HG03442 (cell line): Measurements from ENCODE around the gene ARVCF.
"Not testable (repeated sequence)": the region's sequence is repeated elsewhere in the genome, so short reads cannot be mapped to it uniquely, and the experiment has no call there.

Source experiments
- ATAC-seq: cut with Tn5 transposase; IDR thresholded peaks from one replicate; pipeline ENCODE4 v1.9.1; 2021; ENCODE audit warnings: mild to moderate bottlenecking, moderate library complexity; ENCODE audit not compliant: unreplicated experiment

ARVCF gene

DNA sequence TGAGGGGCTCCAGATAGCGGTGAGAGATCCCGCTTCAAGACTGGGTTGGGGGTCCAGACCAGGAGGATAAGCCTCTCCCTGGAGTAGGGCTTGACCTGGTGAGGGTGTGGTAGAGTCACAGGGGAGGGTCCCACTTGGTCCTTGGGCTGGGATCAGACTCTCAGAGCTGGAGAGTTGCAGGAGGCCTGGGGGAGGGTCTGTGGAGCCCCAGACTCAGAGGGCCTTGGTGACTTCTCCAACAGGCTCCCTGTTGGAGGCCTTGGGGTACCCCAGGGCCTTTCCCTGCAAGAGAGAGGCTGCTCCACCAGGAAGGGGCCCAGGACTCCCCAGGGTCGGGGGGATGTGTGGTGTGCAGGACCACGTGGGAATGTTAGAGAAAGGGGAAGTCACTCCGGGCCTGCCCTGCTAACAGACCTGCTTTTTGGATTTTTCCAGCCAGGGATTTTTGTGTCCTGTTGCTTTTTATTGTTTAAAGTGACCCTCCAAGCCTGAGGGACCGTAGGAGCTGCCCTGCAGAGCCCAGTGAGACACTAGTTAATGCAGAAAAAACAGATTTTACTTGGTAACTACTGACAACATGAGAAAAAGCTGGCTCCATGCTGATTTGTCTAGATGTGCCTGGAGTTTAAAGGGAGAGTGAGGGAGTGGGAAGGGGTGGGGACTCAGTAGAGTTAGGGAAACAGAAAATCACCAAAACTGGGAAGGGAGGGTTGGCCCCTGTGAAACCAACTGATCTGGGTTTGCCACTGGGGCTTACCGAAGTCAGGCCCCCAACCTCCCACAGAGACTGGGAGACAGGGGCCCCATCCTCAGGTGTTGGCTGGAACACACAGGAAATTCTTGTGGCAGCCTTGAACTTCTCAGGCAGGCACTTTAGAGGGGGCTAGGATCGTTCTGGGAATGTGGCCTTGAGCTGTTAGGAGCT, 74.2 kb downstream of the ARVCF start:
- ATAC-seq, result no peak

DNA sequence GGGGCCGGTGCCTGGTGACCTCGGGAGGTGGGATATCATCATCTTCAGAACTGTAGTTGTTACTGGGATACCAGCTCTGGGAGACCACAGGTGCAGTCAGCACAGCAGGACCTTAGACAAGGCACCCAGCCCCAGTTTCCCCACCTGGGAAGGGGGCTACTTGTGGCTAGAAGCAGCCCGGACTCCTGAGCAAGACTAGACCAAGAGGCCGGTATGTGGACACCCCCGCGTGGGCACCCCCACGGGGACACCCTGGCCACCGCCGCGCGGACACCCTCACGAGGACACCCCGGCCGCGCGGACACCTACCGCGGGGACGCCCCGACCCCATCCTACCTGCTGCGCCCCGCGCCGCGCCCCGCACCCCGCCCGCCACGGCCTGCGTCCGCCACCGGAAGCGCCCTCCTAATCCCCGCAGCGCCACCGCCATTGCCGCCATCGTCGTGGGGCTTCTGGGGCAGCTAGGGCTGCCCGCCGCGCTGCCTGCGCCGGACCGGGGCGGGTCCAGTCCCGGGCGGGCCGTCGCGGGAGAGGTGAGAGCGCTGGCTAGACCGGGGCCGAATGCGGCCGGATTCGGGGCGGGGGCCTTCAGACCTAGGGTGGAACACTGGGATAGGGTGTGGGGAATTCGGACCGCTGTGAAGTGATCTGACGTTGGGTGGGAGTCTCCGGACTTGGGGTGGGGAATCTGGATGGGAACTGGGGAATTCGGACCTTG, 75.1 kb downstream of the ARVCF start, which contains the start of the genes COMT and TXNRD2:
Gene COMT (plus strand): TSS at position 408 of the 718 bp plus-strand sequence. CDS start 20,755 bp downstream, outside the sequence.
Gene TXNRD2 (minus strand): TSS at position 454 of the 718 bp plus-strand sequence. CDS start 15 bp downstream, at position 439.
- ATAC-seq, result peak; percentile 51

DNA sequence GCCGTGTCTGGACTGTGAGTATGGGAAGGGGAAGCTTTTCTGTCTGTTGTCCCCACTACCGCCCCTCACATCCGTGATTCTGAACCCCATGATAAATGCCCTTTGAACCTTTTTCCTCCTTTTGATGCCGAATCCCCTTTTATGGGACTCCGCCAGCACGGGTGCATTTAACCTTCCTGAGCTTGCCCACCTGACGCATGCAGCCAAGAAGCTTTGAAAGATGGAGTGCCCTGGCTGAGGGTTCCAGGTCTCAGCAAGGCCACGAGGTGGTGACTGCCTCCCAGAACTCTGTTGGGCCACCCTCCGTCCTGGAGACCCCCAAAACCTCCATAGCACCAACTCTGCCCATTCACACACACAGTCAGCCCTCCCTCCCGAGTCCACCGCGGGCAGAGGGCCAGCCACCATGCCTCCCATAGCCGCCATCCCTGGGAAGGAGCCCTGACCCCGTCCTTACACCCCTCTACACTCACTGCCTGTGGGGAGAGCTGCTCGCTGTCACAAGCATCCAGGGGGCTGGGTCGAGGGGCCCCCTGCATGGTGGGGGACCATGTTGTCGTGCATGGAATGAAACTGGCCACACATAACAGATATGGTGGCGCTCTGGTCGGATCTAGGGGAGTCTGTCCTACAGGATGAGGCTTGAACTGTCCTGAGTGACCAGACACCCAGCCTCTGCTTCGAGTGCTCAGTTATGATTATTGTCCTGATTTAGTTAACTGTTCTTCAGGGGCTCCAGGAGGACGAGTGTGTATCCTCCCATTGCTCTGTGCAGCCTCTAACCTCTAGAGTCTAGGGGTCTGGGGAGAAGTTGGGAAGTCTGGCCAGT, 75.9 kb downstream of the ARVCF start:
- ATAC-seq, result no peak

DNA sequence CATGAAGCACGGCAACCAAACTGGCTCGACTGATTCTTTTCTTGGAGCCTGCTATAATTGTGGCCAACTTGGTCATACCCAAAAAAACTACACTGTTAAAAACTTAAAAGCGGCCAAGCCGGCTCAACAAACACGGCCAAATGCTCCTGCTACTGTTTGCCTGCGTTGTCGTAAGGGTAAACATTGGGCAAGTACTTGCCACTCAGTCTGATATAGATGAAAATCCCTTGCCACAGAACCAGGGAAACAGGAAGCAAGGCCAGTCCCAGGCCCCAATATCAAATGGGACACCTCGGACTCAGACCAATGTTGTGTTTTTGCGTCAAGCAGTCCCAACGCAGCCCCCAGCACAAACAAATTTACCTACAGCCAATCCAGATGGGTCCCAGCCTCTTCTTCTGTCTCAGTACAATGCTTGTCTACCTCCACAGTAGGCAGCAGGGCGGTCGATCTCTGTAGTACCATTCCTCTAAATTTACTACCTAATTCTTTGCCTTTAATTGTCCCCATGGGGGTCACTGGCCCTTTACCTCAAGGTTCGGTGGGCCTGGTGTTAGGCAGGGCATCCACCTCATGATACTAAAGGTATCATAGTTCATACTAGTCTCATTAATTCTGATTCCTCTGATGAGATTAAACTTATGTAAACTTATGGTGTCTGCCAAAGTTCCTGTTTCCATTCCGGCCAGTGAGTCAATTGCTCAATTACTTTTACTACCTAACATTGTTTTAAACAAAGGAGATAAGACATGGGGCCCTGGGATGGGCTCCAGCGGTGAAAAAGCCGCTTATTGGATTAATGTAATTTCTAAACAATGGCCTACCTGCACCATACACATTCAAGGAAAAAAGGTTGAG, 78.8 kb downstream of the ARVCF start:
- ATAC-seq, result no peak

DNA sequence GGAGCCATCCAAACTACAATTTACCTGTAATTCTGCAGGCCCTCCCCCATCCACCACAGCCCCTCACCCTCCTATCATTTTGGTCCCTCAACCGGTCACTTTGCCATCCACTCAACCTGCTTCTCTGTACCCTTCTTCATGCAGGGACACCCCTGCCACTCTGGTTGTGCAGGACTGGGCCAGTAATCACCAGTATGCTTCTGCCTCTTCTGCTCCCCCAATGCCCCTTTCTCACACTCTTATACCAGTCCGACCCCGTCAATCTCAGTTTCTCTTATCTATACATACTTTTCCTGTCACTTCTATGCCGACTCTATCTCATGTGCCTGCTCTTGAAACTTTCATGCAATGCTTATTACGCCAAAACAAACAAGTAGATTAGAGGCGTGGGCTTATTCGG, 80.1 kb downstream of the ARVCF start:
- no peak for ATAC-seq

DNA sequence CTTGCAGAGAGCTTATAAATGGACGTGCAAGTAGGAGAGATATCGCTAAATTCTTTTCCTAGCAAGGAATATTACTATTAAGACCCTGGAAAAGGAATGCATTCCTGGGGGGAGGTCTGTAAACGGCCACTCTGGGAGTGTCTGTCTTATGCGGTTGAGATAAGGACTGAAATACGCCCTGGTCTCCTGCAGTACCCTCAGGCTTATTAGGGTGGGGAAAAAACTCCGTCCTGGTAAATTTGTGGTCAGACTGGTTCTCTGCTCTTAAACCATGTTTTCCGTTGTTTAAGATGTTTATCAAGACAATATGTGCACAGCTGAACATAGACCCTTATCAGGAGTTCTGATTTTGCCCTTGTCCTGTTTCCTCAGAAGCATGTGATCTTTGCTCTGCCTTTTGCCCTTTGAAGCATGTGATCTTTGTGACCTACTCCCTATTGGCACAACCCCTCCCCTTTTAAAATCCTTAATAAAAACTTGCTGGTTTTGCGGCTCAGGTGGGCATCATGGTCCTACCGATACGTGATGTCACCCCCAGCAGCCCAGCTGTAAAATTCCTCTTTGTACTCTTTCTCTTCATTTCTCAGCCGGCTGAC, 81.4 kb downstream of the ARVCF start:
- not testable (repeated sequence) for ATAC-seq

DNA sequence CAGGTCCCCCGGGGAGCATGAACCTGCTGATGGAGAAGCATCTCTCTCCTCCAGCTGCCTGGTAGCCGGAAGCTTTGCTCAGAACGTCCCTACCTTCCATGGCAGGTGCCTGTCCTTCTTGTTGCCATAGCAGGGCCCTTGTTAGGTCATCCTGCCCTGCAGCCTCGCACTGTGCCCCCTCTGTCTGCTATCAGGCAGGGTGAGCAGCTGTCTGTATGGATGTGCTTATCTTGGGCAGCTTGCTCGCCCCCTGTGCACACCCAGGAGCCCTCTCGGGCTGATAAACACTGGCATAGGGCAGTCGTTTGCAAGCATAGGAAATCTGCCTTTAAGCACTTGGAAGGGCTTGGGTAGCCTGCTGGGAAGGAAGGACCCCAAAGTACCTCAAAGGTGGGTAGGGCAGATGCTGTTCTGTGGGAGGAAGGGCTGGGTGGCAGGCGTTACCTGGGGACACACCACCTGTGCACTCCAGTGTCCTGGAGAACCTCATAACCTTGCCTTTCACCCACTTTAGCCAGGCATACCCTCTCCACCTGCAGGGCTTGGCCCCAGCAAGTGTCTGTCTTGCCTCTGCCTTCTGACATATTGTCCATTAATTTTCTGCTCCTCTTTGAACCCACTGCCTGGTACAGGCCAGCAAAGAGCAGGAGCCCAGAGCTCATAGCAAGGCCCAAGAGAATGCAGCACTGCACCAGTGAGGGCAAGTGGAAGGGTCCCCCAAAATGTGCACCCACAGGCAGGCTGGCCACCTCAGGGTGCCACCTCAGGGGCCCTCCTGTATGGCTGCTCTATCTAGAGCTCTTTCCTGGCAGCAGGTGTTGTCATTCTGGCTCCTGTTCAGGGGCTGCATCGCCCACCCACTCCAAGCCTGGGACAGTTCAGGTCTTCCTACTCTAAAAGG, 83.0 kb downstream of the ARVCF start:
- ATAC-seq, result no peak

DNA sequence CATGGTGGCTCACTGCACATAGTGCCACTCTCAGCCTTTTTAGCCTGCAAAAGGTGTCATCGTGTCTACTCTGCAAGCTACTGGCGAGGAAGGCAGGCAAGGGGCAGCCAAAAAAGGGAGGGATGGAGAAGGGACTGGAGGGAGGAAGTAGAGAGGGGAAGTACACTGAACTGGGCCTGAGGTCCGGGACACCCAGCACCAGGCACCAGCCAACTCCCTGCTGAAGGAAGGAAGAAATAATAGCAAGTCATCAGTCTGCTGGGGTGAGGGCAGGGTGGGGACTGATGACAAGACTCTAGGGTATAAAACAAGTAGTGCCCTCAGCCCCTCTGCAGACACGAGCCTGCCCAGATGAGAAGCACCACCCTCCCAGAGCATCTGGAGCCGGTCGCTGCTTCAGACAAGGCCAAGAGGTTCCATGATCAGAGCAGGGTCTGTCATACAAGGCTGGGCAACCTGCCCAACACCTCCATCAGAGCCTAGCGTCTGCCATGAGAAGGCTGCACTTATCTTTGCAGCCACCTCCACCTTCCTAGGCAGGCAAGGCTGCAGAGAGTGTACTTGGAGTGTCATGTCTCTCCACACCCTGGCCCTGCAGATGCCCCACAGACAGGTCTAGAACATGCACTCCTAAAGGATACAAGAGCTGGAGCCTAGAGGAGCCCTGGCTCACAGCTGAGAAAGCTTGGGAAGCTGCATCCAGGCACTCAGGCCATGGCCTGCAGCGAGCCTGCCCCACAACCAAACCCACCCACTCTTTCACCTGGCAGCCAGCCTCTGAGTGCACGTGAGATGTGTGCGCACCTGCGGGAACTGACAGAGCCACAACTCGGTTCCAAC, 84.0 kb downstream of the ARVCF start:
- no peak for ATAC-seq

DNA sequence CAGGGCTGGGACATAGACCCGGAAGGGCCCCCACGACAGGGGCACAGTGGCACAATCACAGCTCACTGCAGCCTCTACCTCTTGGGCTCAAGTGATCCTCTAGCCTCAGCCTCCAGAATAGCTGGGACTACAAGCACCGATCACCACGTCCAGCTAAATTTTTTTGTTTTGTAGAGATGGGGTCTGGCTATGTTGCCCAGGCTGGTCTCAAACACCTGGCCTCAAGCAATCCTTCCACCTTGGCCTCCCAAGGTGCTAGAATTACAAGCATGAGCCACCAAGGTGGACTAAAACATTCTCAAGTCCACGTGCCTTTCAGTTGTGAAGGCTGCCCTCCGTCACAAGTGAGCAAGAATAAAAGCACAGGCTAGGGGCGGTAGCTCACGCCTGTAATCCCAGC, 85.1 kb downstream of the ARVCF start:
- ATAC-seq, result no peak

DNA sequence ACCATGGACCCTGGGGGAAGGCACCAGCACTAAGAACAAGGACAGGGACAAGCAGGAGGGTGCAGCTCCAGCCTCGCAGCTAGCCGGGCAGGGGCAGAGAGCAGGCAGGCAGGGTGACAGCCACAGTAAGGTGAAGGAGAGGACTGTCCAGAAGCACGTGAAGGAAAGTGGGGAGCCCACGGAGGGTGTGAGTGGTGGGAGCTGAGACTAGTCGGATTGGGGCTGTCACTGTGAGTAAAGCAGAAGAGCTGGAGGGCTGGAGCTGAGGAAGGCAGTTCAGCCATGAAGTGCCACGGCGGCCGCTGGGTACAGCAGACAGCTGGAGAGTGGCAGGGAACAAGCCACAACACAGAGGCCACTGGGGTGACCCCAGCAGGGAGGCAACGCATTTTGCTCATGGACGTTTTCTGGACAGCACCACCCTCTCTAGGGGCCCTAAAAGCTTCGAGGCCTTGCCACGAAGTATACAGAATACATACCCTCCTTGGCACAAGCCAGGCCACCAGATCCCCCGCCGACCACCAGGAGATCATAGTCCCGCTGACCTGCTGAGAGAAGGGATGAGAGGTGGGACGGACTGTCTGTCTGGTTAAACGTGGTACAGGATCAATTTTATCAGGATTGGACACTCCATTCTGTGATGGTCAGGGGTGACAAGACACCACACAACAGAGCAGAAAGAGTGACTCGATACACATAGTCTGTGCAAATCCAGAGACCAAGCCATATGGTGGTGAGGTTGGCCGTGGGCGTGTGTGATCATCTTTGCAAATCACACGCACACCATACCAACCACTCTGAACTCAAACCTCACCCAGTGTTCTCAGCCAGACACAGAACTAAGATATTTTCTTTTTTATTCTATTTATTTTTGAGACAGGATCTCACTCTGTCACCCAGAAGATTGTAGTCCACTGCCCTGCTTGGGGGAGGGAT, 85.8 kb downstream of the ARVCF start:
- ATAC-seq, result no peak

DNA sequence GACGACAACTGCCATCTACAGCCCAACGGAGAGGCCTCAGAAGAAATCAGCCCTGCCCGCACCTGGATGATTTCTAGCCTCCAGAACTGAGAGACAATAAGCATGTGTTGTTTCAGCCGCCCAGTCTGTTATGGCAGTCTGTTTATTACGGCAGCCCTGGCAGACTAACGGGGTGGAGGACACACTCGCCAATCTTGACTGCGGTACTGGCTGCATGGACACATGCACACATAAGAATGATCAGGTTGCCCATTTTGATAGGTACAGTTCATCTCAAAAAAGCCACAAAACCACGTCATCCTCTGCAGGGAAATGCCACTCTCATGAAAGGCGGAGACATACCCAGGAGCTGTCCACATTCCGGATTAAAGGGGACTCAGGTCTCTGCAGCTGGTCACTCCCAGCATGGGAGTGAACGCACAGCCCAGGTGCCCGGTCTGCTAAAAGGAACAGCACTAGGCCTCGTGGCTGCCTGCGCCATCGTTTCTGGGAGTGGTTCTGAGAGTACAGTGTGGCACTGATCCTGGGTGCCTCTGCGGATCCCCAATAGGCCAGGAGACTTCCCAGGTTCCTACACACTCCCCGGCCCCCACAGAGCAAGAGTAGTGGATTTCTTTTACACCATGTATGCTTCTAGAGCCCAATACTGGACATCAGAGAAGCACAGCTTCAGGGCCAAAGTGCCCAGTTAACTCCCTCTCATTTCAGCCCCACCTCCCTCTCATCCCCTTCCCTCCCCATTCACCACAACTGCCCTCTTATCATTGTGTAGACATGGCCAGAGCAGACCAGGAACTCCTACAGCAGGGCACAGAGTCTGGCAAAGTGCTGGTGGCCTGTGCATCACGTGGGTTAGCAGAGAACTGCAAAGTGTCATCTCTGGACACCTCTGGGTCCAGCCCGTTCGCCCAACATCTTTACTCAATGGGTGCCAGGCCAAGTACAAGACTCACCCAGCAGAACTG, 86.8 kb downstream of the ARVCF start:
- ATAC-seq, result no peak

DNA sequence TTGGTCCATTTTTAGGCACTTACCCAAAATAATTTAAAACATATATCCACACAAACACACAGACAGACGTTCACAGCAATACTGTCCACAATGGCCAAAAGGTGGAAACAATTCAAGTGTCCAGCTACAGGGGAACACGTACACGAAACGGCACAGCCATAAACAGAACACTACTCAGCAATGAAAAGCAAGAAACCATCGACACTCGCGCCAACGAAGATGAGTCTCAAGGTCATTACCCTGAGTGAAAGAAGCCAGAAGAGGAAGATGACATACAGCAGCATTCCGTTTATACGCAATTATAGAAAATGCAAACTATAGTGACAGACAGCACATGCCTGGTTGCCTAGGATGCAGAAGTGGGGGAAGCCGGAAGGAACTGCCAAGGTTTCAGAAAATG, 88.4 kb downstream of the ARVCF start:
- ATAC-seq, result no peak

DNA sequence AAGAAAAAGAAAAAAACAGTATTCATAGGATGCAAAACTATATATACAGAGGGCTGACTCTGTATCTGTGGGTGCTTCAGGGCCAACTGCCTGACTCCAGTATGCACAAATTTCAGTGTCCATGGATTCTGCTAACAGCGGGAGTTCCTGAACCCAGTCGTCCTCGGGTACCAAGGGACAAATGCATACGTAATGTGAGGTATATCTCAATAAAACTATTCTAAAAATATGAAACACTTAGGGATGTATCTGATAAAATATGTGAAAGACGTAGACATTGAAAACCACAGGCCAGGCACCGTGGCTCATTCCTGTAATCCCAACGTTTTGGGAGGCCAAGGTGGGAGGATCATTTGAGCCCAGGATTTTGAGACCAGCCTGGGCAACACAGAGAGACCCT, 88.9 kb downstream of the ARVCF start:
- no peak for ATAC-seq

DNA sequence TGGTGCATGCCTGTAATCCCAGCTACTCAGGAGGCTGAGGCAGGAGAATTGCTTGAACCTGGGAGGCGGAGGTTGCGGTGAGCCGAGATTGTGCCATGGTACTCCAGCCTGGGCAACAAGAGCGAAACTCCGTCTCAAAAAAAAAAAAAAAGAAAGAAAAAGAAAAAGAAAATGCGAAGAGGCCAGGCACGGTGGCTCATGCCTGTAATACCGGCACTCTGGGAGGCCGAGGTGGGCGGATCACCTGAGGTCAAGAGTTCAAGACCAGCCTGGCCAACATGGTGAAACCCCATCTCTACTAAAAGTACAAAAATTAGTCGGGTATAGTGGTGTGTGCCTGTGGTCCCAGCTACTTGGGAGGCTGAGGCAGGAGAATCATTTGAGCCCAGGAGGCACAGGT, 90.6 kb downstream of the ARVCF start:
- ATAC-seq, result not testable (repeated sequence)

DNA sequence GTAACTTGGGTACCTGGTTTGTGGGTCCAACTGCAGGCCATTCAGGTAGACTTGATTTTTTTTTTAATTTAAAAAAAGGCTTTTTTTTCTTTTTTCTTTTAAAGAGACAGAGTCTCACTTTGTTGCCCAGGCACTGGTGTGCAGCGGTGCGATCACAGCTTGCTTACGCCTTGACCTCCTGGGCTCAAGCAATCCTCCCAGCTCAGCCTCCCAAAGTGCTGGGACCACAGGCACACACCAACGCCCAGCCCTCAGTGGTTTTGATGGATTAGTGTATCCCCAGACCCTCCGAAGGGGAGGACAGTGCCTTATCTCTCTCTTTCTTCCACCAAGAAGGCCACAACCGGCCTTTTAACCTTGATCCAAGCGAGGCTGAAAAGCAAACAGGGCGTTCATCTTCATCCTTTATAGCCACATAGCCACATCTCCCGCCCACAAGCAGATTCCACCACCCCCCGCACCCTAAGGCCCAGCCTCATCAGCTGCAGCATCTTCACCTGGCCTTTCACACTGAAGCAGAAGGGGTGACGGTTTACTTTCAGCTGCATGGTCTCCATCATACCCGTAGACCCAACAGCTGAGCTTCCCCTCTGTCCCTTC, 92.6 kb downstream of the ARVCF start:
- ATAC-seq, result no peak
